NCI-H524 treated with DMSO at 0.1 percent for 48 hours (cell line): ENCODE measurements around the gene NDFIP2.
"Not testable (repeated sequence)": the region's sequence is repeated elsewhere in the genome, so short reads cannot be mapped to it uniquely, and the experiment has no call there.

Experiments
- DNase-seq: peaks from one replicate; lab custom pipeline; 2025; lab: John Stamatoyannopoulos, UW

The NDFIP2 gene

DNA sequence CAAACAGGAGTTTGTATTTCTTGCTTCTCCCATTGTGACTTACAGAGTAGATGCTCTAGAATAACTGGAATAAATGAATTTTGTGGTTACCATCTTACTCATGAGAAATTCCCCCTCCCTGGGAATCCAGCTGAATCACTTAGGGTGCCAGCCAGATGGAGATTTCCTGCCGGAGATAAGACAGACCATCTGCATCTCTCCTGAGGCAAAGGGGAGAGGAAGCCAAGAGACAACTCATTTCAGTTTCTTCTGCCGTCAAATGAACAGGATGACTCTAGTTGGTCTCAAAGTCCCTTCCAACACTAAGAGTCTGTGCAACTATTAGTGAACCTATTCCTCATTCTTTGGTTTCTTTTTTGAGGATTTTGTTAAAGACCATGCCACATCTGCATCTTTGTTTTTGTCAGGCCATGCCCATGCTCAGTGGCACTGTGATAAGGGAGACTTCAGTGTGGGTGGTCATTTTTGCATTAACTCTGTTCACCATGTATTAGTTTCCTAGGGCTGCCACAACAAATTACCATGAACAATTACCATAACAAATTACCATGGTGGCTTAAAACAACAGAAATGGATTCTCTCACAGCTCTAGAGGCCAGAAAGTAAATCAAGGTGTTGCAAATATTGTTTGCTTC, 112.8 kb downstream of the NDFIP2 start:
- no peak for DNase-seq

DNA sequence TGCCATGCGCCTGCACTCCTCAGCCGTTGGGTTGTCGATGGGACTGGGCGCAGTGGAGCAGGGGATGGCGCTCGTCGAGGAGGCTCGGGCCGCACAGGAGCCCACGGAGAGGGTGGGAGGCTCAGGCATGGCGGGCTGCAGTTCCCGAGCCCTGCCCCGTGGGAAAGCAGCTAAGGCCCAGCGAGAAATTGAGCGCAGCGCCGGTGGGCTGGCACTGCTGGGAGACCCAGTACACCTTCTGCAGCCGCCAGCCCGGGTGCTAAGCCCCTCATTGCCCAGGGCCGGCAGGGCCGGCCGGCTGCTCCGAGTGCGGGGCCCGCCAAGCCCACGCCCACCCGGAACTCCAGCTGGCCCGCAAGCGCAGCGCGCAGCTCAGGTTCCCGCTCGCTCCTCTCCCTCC, 119.2 kb downstream of the NDFIP2 start:
- not testable (repeated sequence) for DNase-seq

DNA sequence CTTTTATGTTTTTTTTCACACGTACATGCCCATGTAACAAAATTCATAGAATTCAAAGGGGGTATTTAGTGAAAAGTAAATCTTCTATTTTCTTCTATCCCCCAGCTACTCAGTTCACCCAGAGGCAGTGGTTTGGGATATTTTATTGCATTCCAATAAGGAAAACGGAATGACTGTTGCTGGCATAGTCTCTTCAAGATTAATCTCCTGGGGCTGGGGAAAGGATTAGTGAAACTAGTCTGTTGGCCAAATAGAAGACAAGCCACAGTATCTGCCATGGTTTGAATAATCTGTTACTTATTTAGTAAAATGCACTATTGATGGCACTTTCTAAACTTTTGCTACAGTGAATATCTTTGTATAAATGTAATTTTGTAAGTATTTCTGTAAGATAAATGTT, 122.0 kb downstream of the NDFIP2 start:
- DNase-seq: no peak

DNA sequence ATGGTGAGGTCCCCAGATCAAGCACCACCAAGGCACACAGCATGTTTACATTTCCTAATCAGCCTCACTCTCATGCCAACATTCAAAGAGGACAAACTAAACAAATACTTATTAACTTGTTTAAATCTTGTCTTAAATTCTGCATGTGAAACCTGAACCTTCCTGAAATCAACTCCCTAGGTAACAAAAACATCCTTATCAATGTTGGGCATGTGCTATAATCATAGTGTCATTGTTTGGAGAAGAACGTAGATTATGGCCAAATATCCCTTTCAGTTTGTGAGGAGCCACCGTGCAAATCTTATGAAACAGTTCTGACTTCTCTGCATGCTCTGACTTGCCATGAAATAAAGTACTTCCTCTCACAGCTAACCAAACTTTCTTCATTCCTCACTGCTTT, 123.8 kb downstream of the NDFIP2 start:
- DNase-seq: no peak
